ENCODE results near the gene USP7. TPM values are rescaled to one million over a fixed set of nuclear protein-coding genes. Genes with fewer than 3 reads are reported as not detected.

Gene USP7
- total and polyA plus RNA-seq, 2 experiments from 2014 or later, result 13.3 to 30.6 TPM

GRCh38 chr16:8855051-8855786 is 108.5 kb downstream of the USP7 start:
- H3K27me3 ChIP-seq (replicated peaks; ENCODE audit: insufficient read depth), result no peaks in the 10 kb centered on the region
- H3K9me3 ChIP-seq (ENCODE audit: low read depth), result no peaks in the 10 kb centered on the region
- peaks cover 12% of the 10 kb centered on the region for H3K4me1 ChIP-seq (ENCODE audit: insufficient read depth)
- H3K4me3 ChIP-seq, result no peak overlapping the region
- 86 to 89% methylated on average over 11 of the region's 11 CpGs for WGBS, 2 experiments (ENCODE audit: low coverage in 1 of 2, low lambda C conversion rate in 2 of 2, missing lambda C conversion rate in 2 of 2)
- H3K79me2 ChIP-seq (ENCODE audit: insufficient read depth), result peaks cover 23% of the 10 kb centered on the region
- no peak for DNase-seq
- peaks cover 64% of the 10 kb centered on the region for H3F3A ChIP-seq (ENCODE audit: insufficient read depth)
- no peak overlapping the region for H3K9ac ChIP-seq
- H3K36me3 ChIP-seq (ENCODE audit: low read depth), result peaks cover 17% of the 10 kb centered on the region; the same call in 1 of the 2 replicates
- no peak for TF ChIP-seq EZH2 (IDR thresholded peaks at IDR 0.05; ENCODE audit: insufficient read depth, poor library complexity, severe bottlenecking)
- no peak for TF ChIP-seq EZH2phosphoT487 (IDR thresholded peaks at IDR 0.05; ENCODE audit: insufficient read depth, low read depth)
- in situ Hi-C loops (cut with MboI), result no loop called here
- H3K27ac ChIP-seq, result no peak overlapping the region
- no peaks in the 10 kb centered on the region for H4K20me1 ChIP-seq (ENCODE audit: insufficient read depth)
- no peak overlapping the region for H2AFZ ChIP-seq
- H3K4me2 ChIP-seq (ENCODE audit: unreplicated experiment), result no peak overlapping the region
- H3K9me2 ChIP-seq (ENCODE audit: insufficient read depth), result no peaks in the 10 kb centered on the region

GRCh38 chr16:8854298-8854948 is 109.3 kb downstream of the USP7 start:
- Histone ChIP-seq H3K27ac (no peak overlapping the region), H4K20me1 (ENCODE audit: insufficient read depth) (no peaks in the 10 kb centered on the region), H3K9ac (no peak overlapping the region), H3K36me3 (ENCODE audit: low read depth) (peaks cover 17% of the 10 kb centered on the region; the same call in 1 of the 2 replicates), H3K4me1 (ENCODE audit: insufficient read depth) (peaks cover 16% of the 10 kb centered on the region), H3K27me3 (replicated peaks; ENCODE audit: insufficient read depth) (no peaks in the 10 kb centered on the region), H3K9me3 (ENCODE audit: low read depth) (no peaks in the 10 kb centered on the region), H3K79me2 (ENCODE audit: insufficient read depth) (peaks cover 15% of the 10 kb centered on the region), H3K4me2 (ENCODE audit: unreplicated experiment) (no peak overlapping the region), H2AFZ (no peak overlapping the region), H3K9me2 (ENCODE audit: insufficient read depth) (no peaks in the 10 kb centered on the region), H3F3A (ENCODE audit: insufficient read depth) (peaks cover 68% of the 10 kb centered on the region), H3K4me3 (no peak overlapping the region)
- no peak for TF ChIP-seq EZH2 (IDR thresholded peaks at IDR 0.05; ENCODE audit: insufficient read depth, poor library complexity, severe bottlenecking)
- no peak for TF ChIP-seq EZH2phosphoT487 (IDR thresholded peaks at IDR 0.05; ENCODE audit: insufficient read depth, low read depth)
- in situ Hi-C loops (cut with MboI), result no loop called here
- 86 to 90% methylated on average over 8 to 9 of the region's 9 CpGs for WGBS, 2 experiments (ENCODE audit: low coverage in 1 of 2, low lambda C conversion rate in 2 of 2, missing lambda C conversion rate in 2 of 2)
- DNase-seq, result no peak

- Histone ChIP-seq H3K9ac (no peak overlapping the region), H3K9me2 (ENCODE audit: insufficient read depth) (no peaks in the 10 kb centered on the region), H3K4me3 (no peak overlapping the region), H4K20me1 (ENCODE audit: insufficient read depth) (no peaks in the 10 kb centered on the region), H3K79me2 (ENCODE audit: insufficient read depth) (peaks cover 7% of the 10 kb centered on the region), H3K4me1 (ENCODE audit: insufficient read depth) (peaks cover 24% of the 10 kb centered on the region), H3K27ac (peak overlapping the region; percentile 63), H3K27me3 (replicated peaks; ENCODE audit: insufficient read depth) (no peaks in the 10 kb centered on the region), H3K36me3 (ENCODE audit: low read depth) (peaks cover 17% of the 10 kb centered on the region; the same call in 1 of the 2 replicates), H3K9me3 (ENCODE audit: low read depth) (no peaks in the 10 kb centered on the region), H2AFZ (no peak overlapping the region), H3K4me2 (ENCODE audit: unreplicated experiment) (no peak overlapping the region), H3F3A (ENCODE audit: insufficient read depth) (peaks cover 74% of the 10 kb centered on the region)
- no peak for DNase-seq
- WGBS, 2 experiments (ENCODE audit: low coverage in 1 of 2, low lambda C conversion rate in 2 of 2, missing lambda C conversion rate in 2 of 2), result 95% methylated on average over 7 of the region's 7 CpGs
- TF ChIP-seq EZH2 (IDR thresholded peaks at IDR 0.05; ENCODE audit: insufficient read depth, poor library complexity, severe bottlenecking), result no peak
- no peak for TF ChIP-seq EZH2phosphoT487 (IDR thresholded peaks at IDR 0.05; ENCODE audit: insufficient read depth, low read depth)
- in situ Hi-C loops (cut with MboI), result no loop called here
Measured at GRCh38 chr16:8853611-8854010, 110.1 kb downstream of the USP7 start.

- Histone ChIP-seq H3K27ac (peak overlapping the region; percentile 63), H2AFZ (no peak overlapping the region), H3K36me3 (ENCODE audit: low read depth) (peaks cover 17% of the 10 kb centered on the region; the same call in 1 of the 2 replicates), H3K4me1 (ENCODE audit: insufficient read depth) (peaks cover 26% of the 10 kb centered on the region), H3K9me2 (ENCODE audit: insufficient read depth) (no peaks in the 10 kb centered on the region), H3K79me2 (ENCODE audit: insufficient read depth) (peaks cover 4% of the 10 kb centered on the region), H3K4me3 (no peak overlapping the region), H3K9me3 (ENCODE audit: low read depth) (no peaks in the 10 kb centered on the region), H3K4me2 (ENCODE audit: unreplicated experiment) (no peak overlapping the region), H4K20me1 (ENCODE audit: insufficient read depth) (no peaks in the 10 kb centered on the region), H3K9ac (0 out of 2 replicates have a peak overlapping the region, but pooled peaks have one; percentile 5), H3F3A (ENCODE audit: insufficient read depth) (peaks cover 79% of the 10 kb centered on the region), H3K27me3 (replicated peaks; ENCODE audit: insufficient read depth) (no peaks in the 10 kb centered on the region)
- TF ChIP-seq EZH2phosphoT487 (IDR thresholded peaks at IDR 0.05; ENCODE audit: insufficient read depth, low read depth), result no peak
- no peak for TF ChIP-seq EZH2 (IDR thresholded peaks at IDR 0.05; ENCODE audit: insufficient read depth, poor library complexity, severe bottlenecking)
- DNase-seq, result no peak
- 90 to 92% methylated on average over 7 of the region's 7 CpGs for WGBS, 2 experiments (ENCODE audit: low coverage in 1 of 2, low lambda C conversion rate in 2 of 2, missing lambda C conversion rate in 2 of 2)
- in situ Hi-C loops (cut with MboI), result no loop called here
Measured at GRCh38 chr16:8853150-8853549, 110.6 kb downstream of the USP7 start.

Data from GM23248 (cell line).